H1 (cell line): Measurements from ENCODE around the gene EPSTI1. TPM values are rescaled to one million over a fixed set of nuclear protein-coding genes. Genes with fewer than 3 reads are reported as not detected.

Experiments
- CHD2 ChIP-seq: IDR thresholded peaks from 2 replicates; pipeline ENCODE4 v1.6.1; 2012; ENCODE audit warnings: low read length, improper control_type of control experiment
- CTCF ChIP-seq, 3 experiments: IDR thresholded peaks; 1 replicate in 2 of 3; 2 replicates in 1 of 3; pipeline versions ENCODE4 v1.5.1 to v1.6.1; 2011; ENCODE audit warnings: low read length in 3 of 3, mild to moderate bottlenecking in 3 of 3, inconsistent platforms in 2 of 3, low read depth in 1 of 3, moderate library complexity in 1 of 3; ENCODE audit not compliant: insufficient read depth in 1 of 3; ENCODE audit errors: control extremely low read depth in 1 of 3
- EGR1 ChIP-seq: IDR thresholded peaks from 2 replicates; pipeline ENCODE4 v1.6.1; 2011; ENCODE audit warnings: low read depth, low read length, borderline replicate concordance
- EZH2 ChIP-seq: fragments of 200-600 bp; sonication (generic); IDR thresholded peaks from 2 replicates; pipeline ENCODE4 v1.7.1; 2012; ENCODE audit warnings: low read depth, mild to moderate bottlenecking, moderate library complexity, low read length, inconsistent platforms; ENCODE audit not compliant: severe bottlenecking
- KDM1A ChIP-seq: fragments of 200-600, 300-600 bp; sonication (generic); IDR thresholded peaks from 2 replicates; pipeline ENCODE4 v1.7.1; 2016; ENCODE audit warnings: mild to moderate bottlenecking, low read length, borderline replicate concordance
- MAX ChIP-seq: IDR thresholded peaks from 2 replicates; pipeline ENCODE4 v1.6.1; 2012; ENCODE audit warnings: inconsistent platforms
- NANOG ChIP-seq: IDR thresholded peaks from 2 replicates; pipeline ENCODE4 v1.6.1; 2011; ENCODE audit warnings: low read length, low read depth, mild to moderate bottlenecking, inconsistent platforms; ENCODE audit not compliant: insufficient read depth, poor library complexity, severe bottlenecking
- TCF12 ChIP-seq: IDR thresholded peaks from 2 replicates; pipeline ENCODE4 v1.6.1; 2011; ENCODE audit warnings: low read depth, mild to moderate bottlenecking, low read length
- polyA plus RNA-seq, 7 experiments: library from polyadenylated mRNA; depleted of rRNA in 3 of 7; stranded (reverse) in 5 of 7; unstranded in 2 of 7; fragments of >200 nt in 5 of 7; fragments of 200-250 nt in 2 of 7; gene quantifications; 1 replicate in 5 of 7; 2 replicates in 1 of 7; 4 replicates in 1 of 7; pipeline versions ENCODE4 v1.2.1 to v1.2.3, GENCODE V29; 2011 to 2013; ENCODE audit warnings: missing spikeins in 2 of 7, mixed read lengths in 2 of 7
- total RNA-seq: library from RNA; stranded (reverse); fragmentation: NEBNext Ultra II Directional; extraction: Animal tissue kit (Norgen Biotek cat#: 25700); gene quantifications from 2 replicates; pipeline ENCODE4 v1.2.1, GENCODE V29; 2021
- TF ChIP-seq, protein P1 (sequence below): IDR thresholded peaks from 2 replicates; pipeline ENCODE4 v1.6.1; 2011; ENCODE audit warnings: low read depth, mild to moderate bottlenecking, low read length; ENCODE audit not compliant: insufficient read depth

The EPSTI1 gene
- total and polyA plus RNA-seq, 2 of the 8 experiments (the other 6 are each of a cell fraction or from before 2014, with no cell fraction given): 0.23 to 0.37 TPM

DNA sequence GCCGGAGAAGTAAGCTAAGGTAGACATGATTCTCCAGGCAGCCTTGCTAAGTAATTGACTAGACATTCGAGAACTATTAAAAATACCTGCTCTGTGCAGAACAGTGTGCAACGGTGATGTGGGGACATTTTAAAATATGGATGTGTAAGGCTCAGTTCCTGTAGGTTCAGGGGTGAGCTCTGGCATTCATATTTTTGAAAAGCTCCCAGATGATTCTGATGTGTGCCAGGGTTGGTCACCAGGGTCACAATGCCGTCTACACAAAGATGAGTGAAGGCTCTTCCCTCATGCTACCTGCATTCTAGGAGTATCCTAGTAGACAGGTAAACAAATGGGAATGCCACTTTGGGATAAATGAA is 702 bp upstream of the EPSTI1 start (continued):
- TF ChIP-seq CTCF (IDR thresholded peaks at IDR 0.05; ENCODE audit: control extremely low read depth in 1 of 3, insufficient read depth in 1 of 3, low read depth in 1 of 3, low read length in 3 of 3) (no peak), CHD2 (no peak), MAX (no peak), EGR1 (no peak), KDM1A (no peak), TCF12 (no peak), NANOG (no peak), EZH2 (no peak)
- TF ChIP-seq, protein P1, sequence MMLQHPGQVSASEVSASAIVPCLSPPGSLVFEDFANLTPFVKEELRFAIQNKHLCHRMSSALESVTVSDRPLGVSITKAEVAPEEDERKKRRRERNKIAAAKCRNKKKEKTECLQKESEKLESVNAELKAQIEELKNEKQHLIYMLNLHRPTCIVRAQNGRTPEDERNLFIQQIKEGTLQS: no peak
